GM06990 (cell line): ENCODE measurements around the gene SNAPC4.

Experiments used
- DNase-seq: peaks from one replicate; pipeline ENCODE4 v3.0.0-alpha.2; 2011; ENCODE audit not compliant: insufficient read length; ENCODE audit errors: extremely low read depth
- H3K27me3 ChIP-seq: replicated peaks from 2 replicates; pipeline ENCODE4 v1.6.0; 2011; ENCODE audit warnings: low read length; ENCODE audit not compliant: control insufficient read depth, insufficient read depth
- H3K36me3 ChIP-seq: 2 replicates; pipeline ENCODE4 v1.5.1; 2011; ENCODE audit warnings: low read length; ENCODE audit not compliant: control insufficient read depth, insufficient read depth
- H3K4me3 ChIP-seq: replicated peaks from 2 replicates; pipeline ENCODE4 v1.5.1; 2011; ENCODE audit warnings: low read depth, mild to moderate bottlenecking, control low read depth, low read length
- CTCF ChIP-seq: IDR thresholded peaks from 2 replicates; pipeline ENCODE4 v1.5.1; 2011; ENCODE audit warnings: low read length, control low read depth, mild to moderate bottlenecking, inconsistent platforms; ENCODE audit not compliant: insufficient read depth, poor library complexity, severe bottlenecking

SNAPC4 gene

GRCh38 chr9:136418182-136419091 is 18.5 kb upstream of the SNAPC4 start:
- H3K36me3 ChIP-seq: peaks cover 46% of the 10 kb centered on the region
- no peaks in the 10 kb centered on the region for H3K27me3 ChIP-seq
- H3K4me3 ChIP-seq: no peak overlapping the region
- no peak for DNase-seq
- no peak for TF ChIP-seq CTCF

- Histone ChIP-seq H3K4me3 (no peak overlapping the region), H3K27me3 (no peaks in the 10 kb centered on the region), H3K36me3 (peaks cover 44% of the 10 kb centered on the region)
- DNase-seq: no peak
- no peak for TF ChIP-seq CTCF
Observed at GRCh38 chr9:136416914-136417313, 16.9 kb upstream of the SNAPC4 start.

- H3K4me3 ChIP-seq: no peak overlapping the region
- peaks cover 42% of the 10 kb centered on the region for H3K36me3 ChIP-seq
- TF ChIP-seq CTCF: no peak
- H3K27me3 ChIP-seq: no peaks in the 10 kb centered on the region
- DNase-seq: no peak
Observed at GRCh38 chr9:136416427-136416826, 16.5 kb upstream of the SNAPC4 start.

- peaks cover 31% of the 10 kb centered on the region for H3K36me3 ChIP-seq
- DNase-seq: no peak
- TF ChIP-seq CTCF: no peak
- no peak overlapping the region for H3K4me3 ChIP-seq
- H3K27me3 ChIP-seq: no peaks in the 10 kb centered on the region
Observed at GRCh38 chr9:136412962-136413361, 13.0 kb upstream of the SNAPC4 start.

- DNase-seq: no peak
- Histone ChIP-seq H3K36me3 (peaks cover 34% of the 10 kb centered on the region), H3K27me3 (no peaks in the 10 kb centered on the region), H3K4me3 (peak overlapping the region; percentile 90)
- TF ChIP-seq CTCF: no peak
Observed at GRCh38 chr9:136411378-136411777, 11.4 kb upstream of the SNAPC4 start.
